H1 (cell line): ENCODE results near the gene ARHGEF19. TPM values are rescaled to one million over a fixed set of nuclear protein-coding genes. Genes with fewer than 3 reads are reported as not detected.

ENCODE experiments used
- CTCF ChIA-PET: fragments of 300-600 bp; sonication (Branson Sonifier 250); formaldehyde crosslinking; loops from one replicate; lab custom pipeline; 2021; ENCODE audit not compliant: partially characterized antibody; lab: Charles Lee
- POLR2A ChIA-PET: fragments of 300-600 bp; sonication (Branson Sonifier 250); formaldehyde crosslinking; loops from one replicate; lab custom pipeline; 2021; ENCODE audit warnings: inconsistent platforms; ENCODE audit not compliant: partially characterized antibody; lab: Charles Lee
- DNase-seq, 2 experiments: peaks; one replicate each; pipeline versions ENCODE4 v3.0.0 to v3.0.0-alpha.2; 2010 to 2022; ENCODE audit warnings: low spot score in 2 of 2, low read depth in 1 of 2, mixed read lengths in 1 of 2
- FAIRE-seq: peaks from 2 replicates; lab custom pipeline; 2011; peaks lifted over from hg19 to GRCh38; lab: Jason Lieb, UNC
- H2AFZ ChIP-seq: 2 replicates; pipeline ENCODE4 v1.8.1; 2012; ENCODE audit warnings: low read length, inconsistent platforms
- H2AK5ac ChIP-seq: 2 replicates; pipeline ENCODE4 v1.6.1; 2013; ENCODE audit warnings: low read depth, low read length
- H2BK120ac ChIP-seq: replicated peaks from 2 replicates; pipeline ENCODE3; 2013; ENCODE audit warnings: low read depth, low read length, inconsistent platforms
- H2BK12ac ChIP-seq: 2 replicates; pipeline ENCODE4 v1.6.1; 2013; ENCODE audit warnings: low read depth, low read length
- H2BK15ac ChIP-seq: 2 replicates; pipeline ENCODE4 v1.6.1; 2013; ENCODE audit warnings: low read length
- H2BK20ac ChIP-seq: 2 replicates; pipeline ENCODE4 v1.6.1; 2013; ENCODE audit warnings: low read length
- H2BK5ac ChIP-seq: 2 replicates; pipeline ENCODE4 v1.6.1; 2013; ENCODE audit warnings: low read depth, low read length
- H3K14ac ChIP-seq: 2 replicates; pipeline ENCODE4 v1.6.1; 2013; ENCODE audit warnings: inconsistent platforms; ENCODE audit not compliant: insufficient read length
- H3K18ac ChIP-seq: 2 replicates; pipeline ENCODE4 v1.6.1; 2013; ENCODE audit warnings: low read length; ENCODE audit errors: extremely low read depth
- H3K23ac ChIP-seq: 2 replicates; pipeline ENCODE4 v1.6.1; 2013; ENCODE audit warnings: inconsistent platforms; ENCODE audit not compliant: insufficient read length
- H3K23me2 ChIP-seq: 2 replicates; pipeline ENCODE4 v1.6.1; 2013; ENCODE audit warnings: low read depth, low read length
- H3K27ac ChIP-seq: 2 replicates; pipeline ENCODE4 v1.6.1; 2011; ENCODE audit warnings: low read depth, low read length, inconsistent platforms
- H3K27me3 ChIP-seq, 4 experiments: replicated peaks in 1 of 4; 1 replicate in 1 of 4; 2 replicates in 3 of 4; pipeline versions ENCODE4 v1.6.1 to v1.8.1; 2011 to 2013; ENCODE audit warnings: low read length in 3 of 4, mild to moderate bottlenecking in 3 of 4, inconsistent platforms in 2 of 4, mixed read lengths in 2 of 4, moderate library complexity in 1 of 4; ENCODE audit not compliant: control insufficient read depth in 3 of 4, insufficient read depth in 3 of 4; ENCODE audit errors: extremely low read depth in 1 of 4
- H3K36me3 ChIP-seq, 4 experiments: 2 replicates each; pipeline versions ENCODE4 v1.6.1 to v1.8.1; 2011 to 2013; ENCODE audit warnings: mild to moderate bottlenecking in 4 of 4, low read length in 3 of 4, moderate library complexity in 2 of 4, control low read depth in 1 of 4, inconsistent platforms in 1 of 4; ENCODE audit not compliant: insufficient read depth in 4 of 4, control insufficient read depth in 2 of 4
- H3K4ac ChIP-seq: replicated peaks from 2 replicates; pipeline ENCODE3; 2013; ENCODE audit warnings: low read length, low read depth, mixed read lengths, inconsistent platforms; ENCODE audit not compliant: insufficient read length
- H3K4me1 ChIP-seq, 4 experiments: replicated peaks in 1 of 4; 1 replicate in 1 of 4; 2 replicates in 3 of 4; pipeline versions ENCODE4 v1.6.1 to v1.8.1; 2011 to 2013; ENCODE audit warnings: low read length in 3 of 4, inconsistent platforms in 2 of 4, mixed read lengths in 1 of 4; ENCODE audit not compliant: insufficient read depth in 4 of 4, control insufficient read depth in 3 of 4
- H3K4me2 ChIP-seq, 2 experiments: 2 replicates each; pipeline versions ENCODE4 v1.6.1 to v1.8.1; 2011 to 2013; ENCODE audit warnings: low read depth in 2 of 2, low read length in 2 of 2, control low read depth in 1 of 2, inconsistent platforms in 1 of 2, mild to moderate bottlenecking in 1 of 2; ENCODE audit not compliant: insufficient read depth in 1 of 2
- H3K4me3 ChIP-seq, 4 experiments: fragments of 200-600, 300-600 bp in 1 of 4; sonication (generic), shearing (Covaris generic), sonication (Bioruptor Twin) in 1 of 4; 2 replicates each; pipeline versions ENCODE4 v1.5.1 to v1.8.1; 2011 to 2016; ENCODE audit warnings: low read length in 4 of 4, low read depth in 3 of 4, control low read depth in 2 of 4, inconsistent platforms in 2 of 4, mild to moderate bottlenecking in 2 of 4, mixed read lengths in 1 of 4, moderate library complexity in 1 of 4; ENCODE audit not compliant: insufficient read depth in 2 of 4; ENCODE audit errors: extremely low read depth in 1 of 4
- H3K56ac ChIP-seq: replicated peaks from 2 replicates; pipeline ENCODE3; 2013; ENCODE audit warnings: low read depth, mild to moderate bottlenecking, mixed read lengths, low read length, inconsistent platforms; ENCODE audit not compliant: insufficient read length
- H3K79me1 ChIP-seq: 2 replicates; pipeline ENCODE4 v1.6.1; 2013; ENCODE audit warnings: low read depth, low read length, control low read depth
- H3K79me2 ChIP-seq, 2 experiments: 2 replicates each; pipeline versions ENCODE4 v1.6.1 to v1.8.1; 2012 to 2013; ENCODE audit warnings: low read length in 2 of 2, mild to moderate bottlenecking in 2 of 2, inconsistent platforms in 1 of 2; ENCODE audit not compliant: insufficient read depth in 2 of 2, control insufficient read depth in 1 of 2
- H3K9ac ChIP-seq, 4 experiments: replicated peaks in 1 of 4; 1 replicate in 1 of 4; 2 replicates in 3 of 4; pipeline versions ENCODE4 v1.6.1 to v1.8.1; 2011 to 2013; ENCODE audit warnings: low read depth in 3 of 4, low read length in 3 of 4, control low read depth in 2 of 4, mild to moderate bottlenecking in 2 of 4, moderate library complexity in 2 of 4, inconsistent platforms in 1 of 4; ENCODE audit errors: extremely low read depth in 1 of 4
- H3K9me3 ChIP-seq, 2 experiments: 2 replicates each; pipeline versions ENCODE4 v1.6.1 to v1.8.1; 2012 to 2013; ENCODE audit warnings: mild to moderate bottlenecking in 2 of 2, moderate library complexity in 2 of 2, control low read depth in 1 of 2, inconsistent platforms in 1 of 2, low read depth in 1 of 2, low read length in 1 of 2, mixed read lengths in 1 of 2; ENCODE audit not compliant: insufficient read depth in 2 of 2
- H4K20me1 ChIP-seq, 2 experiments: replicated peaks in 1 of 2; 2 replicates each; pipeline versions ENCODE3 to v1.8.1; 2011 to 2013; ENCODE audit warnings: inconsistent platforms in 2 of 2, low read length in 2 of 2, mild to moderate bottlenecking in 1 of 2; ENCODE audit not compliant: insufficient read depth in 2 of 2, control insufficient read depth in 1 of 2
- H4K5ac ChIP-seq: 2 replicates; pipeline ENCODE4 v1.6.1; 2013; ENCODE audit warnings: low read length, low read depth, mixed read lengths, inconsistent platforms; ENCODE audit not compliant: insufficient read length
- H4K8ac ChIP-seq: 2 replicates; pipeline ENCODE4 v1.8.0; 2013; ENCODE audit warnings: mild to moderate bottlenecking, moderate library complexity, low read length, inconsistent platforms; ENCODE audit not compliant: insufficient read depth; ENCODE audit errors: extremely low read depth
- H4K91ac ChIP-seq: replicated peaks from 2 replicates; pipeline ENCODE3; 2013; ENCODE audit warnings: low read length, mixed read lengths, inconsistent platforms; ENCODE audit not compliant: insufficient read length
- ATF2 ChIP-seq: IDR thresholded peaks from 2 replicates; pipeline ENCODE4 v1.6.1; 2012; ENCODE audit warnings: low read length, inconsistent platforms
- ATF3 ChIP-seq: IDR thresholded peaks from 2 replicates; pipeline ENCODE4 v1.6.1; 2011; ENCODE audit warnings: low read depth, mild to moderate bottlenecking, low read length; ENCODE audit not compliant: insufficient read depth
- CBX5 ChIP-seq: fragments of 300-800, 300-1000 bp; sonication (generic); IDR thresholded peaks from 2 replicates; pipeline ENCODE4 v1.7.1; 2016; ENCODE audit warnings: antibody characterized with exemption, low read length, low read depth
- CEBPB ChIP-seq: IDR thresholded peaks from 2 replicates; pipeline ENCODE4 v1.6.1; 2012; ENCODE audit warnings: low read depth, low read length
- HDAC6 ChIP-seq: IDR thresholded peaks from one replicate; pipeline ENCODE4 v1.7.1; 2012; ENCODE audit warnings: low read depth, mild to moderate bottlenecking, inconsistent platforms, low read length, moderate library complexity
- TBP ChIP-seq: IDR thresholded peaks from 2 replicates; pipeline ENCODE4 v1.6.1; 2011; ENCODE audit warnings: low read depth, low read length, improper control_type of control experiment
- TCF12 ChIP-seq: IDR thresholded peaks from 2 replicates; pipeline ENCODE4 v1.6.1; 2011; ENCODE audit warnings: low read depth, mild to moderate bottlenecking, low read length
- TEAD4 ChIP-seq: IDR thresholded peaks from 2 replicates; pipeline ENCODE4 v1.6.1; 2012; ENCODE audit warnings: low read depth, low read length, inconsistent platforms, mixed read lengths
- WGBS, 2 experiments: shearing (Covaris generic) in 1 of 2; methylation state at CpG; one replicate each; pipeline versions ENCODE4 v1.1.6 to v1.1.7; 2013 to 2015; ENCODE audit warnings: low lambda C conversion rate in 2 of 2, mixed read lengths in 2 of 2, inconsistent platforms in 1 of 2, low coverage in 1 of 2, missing lambda C conversion rate in 1 of 2; ENCODE audit not compliant: insufficient replicate concordance in 2 of 2, insufficient coverage in 1 of 2, insufficient read length in 1 of 2; ENCODE audit errors: extremely low coverage in 1 of 2, missing lambda C conversion rate in 1 of 2; 5-methylcytosine and 5-hydroxymethylcytosine counted together
- polyA plus RNA-seq, 7 experiments: library from polyadenylated mRNA; depleted of rRNA in 3 of 7; stranded (reverse) in 5 of 7; unstranded in 2 of 7; fragments of >200 nt in 5 of 7; fragments of 200-250 nt in 2 of 7; gene quantifications; 1 replicate in 5 of 7; 2 replicates in 1 of 7; 4 replicates in 1 of 7; pipeline versions ENCODE4 v1.2.1 to v1.2.3, GENCODE V29; 2011 to 2013; ENCODE audit warnings: missing spikeins in 2 of 7, mixed read lengths in 2 of 7
- total RNA-seq: library from RNA; stranded (reverse); fragmentation: NEBNext Ultra II Directional; extraction: Animal tissue kit (Norgen Biotek cat#: 25700); gene quantifications from 2 replicates; pipeline ENCODE4 v1.2.1, GENCODE V29; 2021

The ARHGEF19 gene
- total and polyA plus RNA-seq, 2 of the 8 experiments (the other 6 are each of a cell fraction or from before 2014, with no cell fraction given): 47.5 to 56.4 TPM

- Histone ChIP-seq H3K14ac (no peak overlapping the region), H4K20me1 (peaks cover 2 to 8% of the 10 kb centered on the region in 2 experiments), H3K36me3 (no peaks in the 10 kb centered on the region), H3K4me1 (peaks cover 0 to 15% (median 10%) of the 10 kb centered on the region in 4 experiments; a peak in 6 of 7 replicates), H2AK5ac (0 out of 2 replicates have a peak overlapping the region, but pooled peaks have one; percentile 30), H4K91ac (no peak overlapping the region), H4K5ac (no peak overlapping the region), H3K4me3 (no peak overlapping the region), H3K18ac (no peak overlapping the region), H3K4ac (no peak overlapping the region), H3K9ac (no peak overlapping the region), H2BK15ac (no peak overlapping the region), H3K4me2 (no peak overlapping the region), H3K9me3 (no peaks in the 10 kb centered on the region), H3K79me2 (no peaks in the 10 kb centered on the region), H3K23ac (no peak overlapping the region), H3K27me3 (peaks cover 10 to 35% (median 24%) of the 10 kb centered on the region in 4 experiments), H2BK5ac (no peak overlapping the region), H4K8ac (no peak overlapping the region), H2AFZ (no peak overlapping the region), H2BK20ac (no peak overlapping the region), H2BK12ac (no peak overlapping the region; the same call in 1 of the 2 replicates), H2BK120ac (no peak overlapping the region), H3K27ac (no peak overlapping the region), H3K56ac (peak overlapping the region; percentile 94), H3K79me1 (no peaks in the 10 kb centered on the region; the same call in 1 of the 2 replicates), H3K23me2 (peaks cover 17% of the 10 kb centered on the region)
- TF ChIP-seq HDAC6 (no peak), TCF12 (no peak), CBX5 (no peak), CEBPB (no peak), ATF3 (no peak), TBP (no peak), TEAD4 (no peak), ATF2 (no peak)
- DNase-seq (no peak), FAIRE-seq (no peak)
- POLR2A ChIA-PET: interaction anchor here (1.1 to 1.2 kb wide), 2 partner anchors 9 to 11 kb away, joined by 4 read pairs; partner anchors contain the start of gene ARHGEF19
- CTCF ChIA-PET: interaction anchor here (1.9 to 3.8 kb wide), 2 partner anchors 14 to 23 kb away, joined by 6 to 21 read pairs; no protein-coding TSS in a partner anchor
- 95 to 100% methylated on average over 1 of the region's 1 CpG for WGBS, 2 experiments
These were observed 9.0 kb upstream of the ARHGEF19 start for GRCh38 chr1:16221499-16221898.
